SK-N-MC (cell line): ENCODE results near the gene PODXL2.

ENCODE experiments used
- EZH2 ChIP-seq: fragments of 200-600 bp; sonication (generic); IDR thresholded peaks from one replicate; pipeline ENCODE4 v1.6.1; 2017; ENCODE audit warnings: antibody characterized with exemption
- FOXP2 ChIP-seq: optimal IDR thresholded peaks from 2 replicates; pipeline ENCODE3; 2011; ENCODE audit warnings: mild to moderate bottlenecking, moderate library complexity; ENCODE audit not compliant: insufficient read depth; ENCODE audit errors: extremely low read length, control extremely low read depth
- POLR2AphosphoS5 ChIP-seq: IDR thresholded peaks from 2 replicates; pipeline ENCODE4 v1.6.1; 2012; ENCODE audit warnings: mild to moderate bottlenecking, low read depth, low read length, borderline replicate concordance

- TF ChIP-seq POLR2AphosphoS5 (no peak), EZH2 (no peak), FOXP2 (peak; percentile 24)
These were observed 68.7 kb downstream of the PODXL2 start for GRCh38 chr3:127697551-127698240.
